ENCODE data around the gene MAP4. TPM values are rescaled to one million over a fixed set of nuclear protein-coding genes. Genes with fewer than 3 reads are reported as not detected.

Gene MAP4
- total RNA-seq, 2 donors from 2014 or later: 152 to 169 TPM

DNA sequence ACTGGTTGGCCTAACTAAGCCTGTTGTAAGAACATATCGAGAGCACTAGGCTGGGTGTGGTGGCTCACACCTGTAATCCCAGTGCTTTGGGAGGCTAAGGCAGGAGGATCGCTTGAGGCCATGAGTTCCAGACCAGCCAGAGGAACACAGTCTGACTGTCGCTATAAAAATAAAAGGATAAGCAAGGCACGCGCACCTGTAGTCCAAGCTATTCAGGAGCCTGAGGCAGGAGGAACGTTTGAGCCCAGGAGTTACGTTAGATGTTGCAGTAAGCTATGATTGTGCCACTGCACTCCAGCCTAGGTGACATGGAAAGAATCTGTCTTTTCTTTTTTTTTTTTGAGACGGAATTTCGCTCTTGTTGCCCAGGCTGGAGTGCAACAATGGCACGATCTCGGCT is 24.9 kb downstream of the MAP4 start:
- H3K4me3 ChIP-seq (ENCODE audit: low read length): no peak overlapping the region
- no peak overlapping the region for H3K27ac ChIP-seq (ENCODE audit: low read depth, low read length)
- no peaks in the 10 kb centered on the region for H3K9me3 ChIP-seq (ENCODE audit: control insufficient read depth, low read length)
- no peaks in the 10 kb centered on the region for H3K27me3 ChIP-seq (ENCODE audit: control insufficient read depth, insufficient read depth, low read length, poor library complexity, severe bottlenecking)
- TF ChIP-seq, protein P1, sequence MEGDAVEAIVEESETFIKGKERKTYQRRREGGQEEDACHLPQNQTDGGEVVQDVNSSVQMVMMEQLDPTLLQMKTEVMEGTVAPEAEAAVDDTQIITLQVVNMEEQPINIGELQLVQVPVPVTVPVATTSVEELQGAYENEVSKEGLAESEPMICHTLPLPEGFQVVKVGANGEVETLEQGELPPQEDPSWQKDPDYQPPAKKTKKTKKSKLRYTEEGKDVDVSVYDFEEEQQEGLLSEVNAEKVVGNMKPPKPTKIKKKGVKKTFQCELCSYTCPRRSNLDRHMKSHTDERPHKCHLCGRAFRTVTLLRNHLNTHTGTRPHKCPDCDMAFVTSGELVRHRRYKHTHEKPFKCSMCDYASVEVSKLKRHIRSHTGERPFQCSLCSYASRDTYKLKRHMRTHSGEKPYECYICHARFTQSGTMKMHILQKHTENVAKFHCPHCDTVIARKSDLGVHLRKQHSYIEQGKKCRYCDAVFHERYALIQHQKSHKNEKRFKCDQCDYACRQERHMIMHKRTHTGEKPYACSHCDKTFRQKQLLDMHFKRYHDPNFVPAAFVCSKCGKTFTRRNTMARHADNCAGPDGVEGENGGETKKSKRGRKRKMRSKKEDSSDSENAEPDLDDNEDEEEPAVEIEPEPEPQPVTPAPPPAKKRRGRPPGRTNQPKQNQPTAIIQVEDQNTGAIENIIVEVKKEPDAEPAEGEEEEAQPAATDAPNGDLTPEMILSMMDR (conservative IDR thresholded peaks at IDR 0.05): no peak
- WGBS, 2 experiments (ENCODE audit: insufficient coverage in 1 of 2, insufficient read length in 1 of 2): 95 to 100% methylated on average over 6 to 11 of the region's 11 CpGs
- Mint-ChIP-seq H3K4me1 (peaks cover 13% of the 10 kb centered on the region), H3K9me3 (no peaks in the 10 kb centered on the region), H3K27me3 (ENCODE audit: insufficient read depth) (no peaks in the 10 kb centered on the region), H3K36me3 (ENCODE audit: low read depth) (peaks cover 50% of the 10 kb centered on the region), H3K4me3 (no peak overlapping the region), H3K27ac (no peak overlapping the region)
- peaks cover 65% of the 10 kb centered on the region for H3K36me3 ChIP-seq (ENCODE audit: control insufficient read depth, insufficient read depth, low read length)
- no peaks in the 10 kb centered on the region for H3K4me1 ChIP-seq (ENCODE audit: control insufficient read depth, insufficient read depth, low read length)
- no peak overlapping the region for H3K9ac ChIP-seq (ENCODE audit: extremely low read depth, low read length, poor library complexity, severe bottlenecking)
- DNase-seq: no peak

DNA sequence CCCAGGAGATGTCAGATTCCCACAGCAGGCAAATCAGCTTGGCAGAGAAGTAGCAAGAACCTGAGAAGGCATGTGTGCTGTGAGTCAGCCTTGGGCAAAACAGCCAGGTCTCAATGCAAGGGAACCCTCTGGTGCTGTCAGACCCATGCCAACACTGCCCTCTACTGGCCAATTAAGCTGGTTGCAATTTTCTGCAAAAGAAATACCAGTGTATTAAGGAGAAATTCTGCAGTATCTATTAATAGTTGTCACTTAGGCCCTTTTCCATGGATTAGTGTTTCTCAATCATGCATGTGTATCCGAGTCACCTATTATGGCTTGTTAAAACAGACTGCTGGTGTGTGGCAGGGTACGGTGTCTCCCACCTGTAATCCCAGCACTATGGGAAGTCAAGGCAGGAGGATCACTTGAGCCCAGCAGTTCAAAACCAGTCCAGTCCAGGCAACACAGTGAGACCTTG is 26.2 kb downstream of the MAP4 start:
- H3K27ac Mint-ChIP-seq: peak overlapping the region; percentile 65

DNA sequence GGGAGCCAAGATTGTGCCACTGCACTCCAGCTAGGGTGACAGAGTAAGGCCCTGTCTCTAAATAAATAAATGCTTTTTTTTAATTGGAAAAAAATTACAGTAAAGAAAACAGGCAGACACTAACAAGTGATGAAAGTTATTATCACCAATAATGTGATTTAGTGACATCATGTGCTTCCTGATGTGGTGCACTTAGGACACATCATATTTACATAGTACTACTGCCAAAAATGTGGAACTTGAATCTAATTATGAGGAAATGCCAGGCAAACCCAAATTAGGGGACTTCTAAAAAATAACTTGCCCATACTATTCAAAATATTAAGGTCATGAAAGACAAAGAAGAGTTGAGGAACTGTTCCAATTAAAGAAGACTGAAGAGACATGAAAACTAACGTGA is 30.8 kb downstream of the MAP4 start:
- Histone ChIP-seq H3K27ac (ENCODE audit: low read depth, low read length) (no peak overlapping the region), H3K4me3 (ENCODE audit: low read length) (no peak overlapping the region), H3K9me3 (ENCODE audit: control insufficient read depth, low read length) (no peaks in the 10 kb centered on the region), H3K4me1 (ENCODE audit: control insufficient read depth, insufficient read depth, low read length) (no peaks in the 10 kb centered on the region), H3K27me3 (ENCODE audit: control insufficient read depth, insufficient read depth, low read length, poor library complexity, severe bottlenecking) (no peaks in the 10 kb centered on the region), H3K9ac (ENCODE audit: extremely low read depth, low read length, poor library complexity, severe bottlenecking) (no peak overlapping the region), H3K36me3 (ENCODE audit: control insufficient read depth, insufficient read depth, low read length) (peaks cover 35% of the 10 kb centered on the region)
- no peak for DNase-seq
- no peaks in the 10 kb centered on the region for H3K27me3 Mint-ChIP-seq (ENCODE audit: insufficient read depth)
- H3K4me1 Mint-ChIP-seq: peaks cover 12% of the 10 kb centered on the region
- WGBS, 2 experiments (ENCODE audit: insufficient coverage in 1 of 2, insufficient read length in 1 of 2): 93 to 94% methylated on average over 1 of the region's 1 CpG
- peaks cover 29% of the 10 kb centered on the region for H3K36me3 Mint-ChIP-seq (ENCODE audit: low read depth)
- H3K4me3 Mint-ChIP-seq: no peak overlapping the region
- TF ChIP-seq, protein P1 (conservative IDR thresholded peaks at IDR 0.05): no peak
- H3K27ac Mint-ChIP-seq: peak overlapping the region; percentile 2
- H3K9me3 Mint-ChIP-seq: no peaks in the 10 kb centered on the region

More for the DNA sequence above, 26.2 kb downstream of the MAP4 start:
- Histone ChIP-seq H3K4me3 (ENCODE audit: low read length) (no peak overlapping the region), H3K9me3 (ENCODE audit: control insufficient read depth, low read length) (no peaks in the 10 kb centered on the region), H3K9ac (ENCODE audit: extremely low read depth, low read length, poor library complexity, severe bottlenecking) (no peak overlapping the region), H3K4me1 (ENCODE audit: control insufficient read depth, insufficient read depth, low read length) (no peaks in the 10 kb centered on the region), H3K27ac (ENCODE audit: low read depth, low read length) (no peak overlapping the region), H3K27me3 (ENCODE audit: control insufficient read depth, insufficient read depth, low read length, poor library complexity, severe bottlenecking) (no peaks in the 10 kb centered on the region), H3K36me3 (ENCODE audit: control insufficient read depth, insufficient read depth, low read length) (peaks cover 61% of the 10 kb centered on the region)
- Mint-ChIP-seq H3K9me3 (no peaks in the 10 kb centered on the region), H3K4me3 (no peak overlapping the region), H3K36me3 (ENCODE audit: low read depth) (peaks cover 46% of the 10 kb centered on the region), H3K27me3 (ENCODE audit: insufficient read depth) (no peaks in the 10 kb centered on the region), H3K4me1 (peaks cover 8% of the 10 kb centered on the region)
- DNase-seq: peak; percentile 86
- WGBS, 2 experiments (ENCODE audit: insufficient coverage in 1 of 2, insufficient read length in 1 of 2): 41 to 45% methylated on average over 2 of the region's 2 CpGs
- TF ChIP-seq, protein P1 (conservative IDR thresholded peaks at IDR 0.05): peak; percentile 97
